Osteoblast (primary cell): ENCODE data around the gene SPATS2. TPM values are rescaled to one million over a fixed set of nuclear protein-coding genes. Genes with fewer than 3 reads are reported as not detected.

Experiments used
- DNase-seq: peaks from one replicate; pipeline ENCODE4 v3.0.0; 2011; ENCODE audit warnings: low spot score, mixed read lengths; ENCODE audit not compliant: insufficient read length; ENCODE audit errors: missing footprints
- H2AFZ ChIP-seq: 2 replicates; pipeline ENCODE4 v1.6.0; 2011; ENCODE audit warnings: mild to moderate bottlenecking, low read length
- H3K27ac ChIP-seq: 2 replicates; pipeline ENCODE4 v1.5.1; 2011; ENCODE audit warnings: mild to moderate bottlenecking, low read depth, low read length, moderate library complexity
- H3K27me3 ChIP-seq: 2 replicates; pipeline ENCODE4 v1.6.0; 2012; ENCODE audit warnings: mild to moderate bottlenecking, control low read depth, inconsistent platforms, low read length, moderate library complexity; ENCODE audit not compliant: insufficient read depth
- H3K36me3 ChIP-seq: 2 replicates; pipeline ENCODE4 v1.5.1; 2011; ENCODE audit warnings: mild to moderate bottlenecking, low read length, control low read depth, moderate library complexity; ENCODE audit not compliant: insufficient read depth
- H3K4me1 ChIP-seq: 2 replicates; pipeline ENCODE4 v1.5.1; 2011; ENCODE audit warnings: mild to moderate bottlenecking, low read length, control low read depth, moderate library complexity; ENCODE audit not compliant: insufficient read depth
- H3K4me2 ChIP-seq: 2 replicates; pipeline ENCODE4 v1.6.0; 2011; ENCODE audit warnings: mild to moderate bottlenecking, low read length; ENCODE audit not compliant: insufficient read depth
- H3K4me3 ChIP-seq: fragments of 200-600 bp; sonication (generic); 3 replicates; pipeline ENCODE4 v1.5.1; 2012; ENCODE audit warnings: mild to moderate bottlenecking, low read length, inconsistent platforms; ENCODE audit not compliant: insufficient read depth
- H3K79me2 ChIP-seq: 2 replicates; pipeline ENCODE4 v1.6.0; 2012; ENCODE audit warnings: mild to moderate bottlenecking, low read length, control low read depth, inconsistent platforms; ENCODE audit not compliant: insufficient read depth
- H3K9me3 ChIP-seq: 2 replicates; pipeline ENCODE4 v1.5.1; 2011; ENCODE audit warnings: low read depth, low read length, control low read depth
- H4K20me1 ChIP-seq: 2 replicates; pipeline ENCODE4 v1.6.0; 2012; ENCODE audit warnings: mild to moderate bottlenecking, low read length, control low read depth; ENCODE audit not compliant: insufficient read depth
- total RNA-seq: library from RNA; depleted of rRNA; stranded (reverse); fragments of >200 nt; gene quantifications from 2 replicates; pipeline ENCODE4 v1.2.3, GENCODE V29; 2012
- TF ChIP-seq, protein P1 (sequence below): IDR thresholded peaks from 2 replicates; pipeline ENCODE4 v1.5.1; 2011; ENCODE audit warnings: mild to moderate bottlenecking, low read depth, low read length, moderate library complexity; ENCODE audit errors: extremely low read depth

Gene SPATS2
- total RNA-seq, 1 donor = 25.7 TPM

DNA sequence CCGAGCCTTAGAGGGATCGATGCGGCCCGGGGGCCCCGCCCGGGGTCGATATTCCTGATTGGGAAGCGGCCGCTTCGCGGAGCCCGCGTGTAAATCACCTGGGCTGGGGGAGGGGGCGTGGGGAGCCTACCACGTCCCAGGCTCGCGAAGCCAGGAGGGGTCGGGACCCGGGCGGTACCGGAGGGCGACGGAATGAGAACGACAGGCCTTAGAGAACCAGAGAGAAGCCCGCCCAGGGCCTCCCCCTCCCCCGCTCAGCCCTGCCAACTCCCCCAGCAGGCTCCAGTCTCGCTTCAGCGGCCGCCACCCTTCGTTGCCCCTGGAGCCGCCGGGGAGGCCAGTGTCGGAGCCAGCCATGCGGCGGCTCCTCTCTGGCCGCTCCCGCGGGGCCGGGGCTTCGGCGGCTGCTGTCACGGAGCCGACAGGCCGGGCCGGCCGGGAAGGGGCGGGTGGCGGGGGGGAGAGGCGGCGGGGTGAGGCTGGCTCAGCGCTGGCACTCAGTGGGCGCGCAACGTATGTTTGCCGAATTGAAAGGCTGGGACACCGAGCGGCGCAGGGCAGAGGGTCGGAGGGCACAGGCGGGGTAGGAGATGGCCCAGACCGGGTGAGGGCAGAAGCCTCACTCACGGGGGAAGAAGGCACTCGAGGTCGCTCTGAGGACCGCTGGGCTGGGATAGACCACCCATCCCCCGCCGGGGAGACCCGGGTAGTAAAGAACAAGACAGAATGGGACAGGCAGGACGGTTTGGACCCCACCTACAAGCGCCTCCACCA, 22.0 kb upstream of the SPATS2 start:
- Histone ChIP-seq H3K27me3 (peaks cover 60% of the 10 kb centered on the region), H2AFZ (peak overlapping the region; percentile 70), H3K9me3 (no peaks in the 10 kb centered on the region), H3K27ac (no peak overlapping the region), H3K79me2 (no peaks in the 10 kb centered on the region), H3K4me3 (peak overlapping the region; percentile 67), H4K20me1 (no peaks in the 10 kb centered on the region), H3K36me3 (no peaks in the 10 kb centered on the region), H3K4me2 (peak overlapping the region; percentile 89), H3K4me1 (peaks cover 36% of the 10 kb centered on the region)
- TF ChIP-seq, protein P1, sequence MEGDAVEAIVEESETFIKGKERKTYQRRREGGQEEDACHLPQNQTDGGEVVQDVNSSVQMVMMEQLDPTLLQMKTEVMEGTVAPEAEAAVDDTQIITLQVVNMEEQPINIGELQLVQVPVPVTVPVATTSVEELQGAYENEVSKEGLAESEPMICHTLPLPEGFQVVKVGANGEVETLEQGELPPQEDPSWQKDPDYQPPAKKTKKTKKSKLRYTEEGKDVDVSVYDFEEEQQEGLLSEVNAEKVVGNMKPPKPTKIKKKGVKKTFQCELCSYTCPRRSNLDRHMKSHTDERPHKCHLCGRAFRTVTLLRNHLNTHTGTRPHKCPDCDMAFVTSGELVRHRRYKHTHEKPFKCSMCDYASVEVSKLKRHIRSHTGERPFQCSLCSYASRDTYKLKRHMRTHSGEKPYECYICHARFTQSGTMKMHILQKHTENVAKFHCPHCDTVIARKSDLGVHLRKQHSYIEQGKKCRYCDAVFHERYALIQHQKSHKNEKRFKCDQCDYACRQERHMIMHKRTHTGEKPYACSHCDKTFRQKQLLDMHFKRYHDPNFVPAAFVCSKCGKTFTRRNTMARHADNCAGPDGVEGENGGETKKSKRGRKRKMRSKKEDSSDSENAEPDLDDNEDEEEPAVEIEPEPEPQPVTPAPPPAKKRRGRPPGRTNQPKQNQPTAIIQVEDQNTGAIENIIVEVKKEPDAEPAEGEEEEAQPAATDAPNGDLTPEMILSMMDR = no peak
- DNase-seq = peak; percentile 91

DNA sequence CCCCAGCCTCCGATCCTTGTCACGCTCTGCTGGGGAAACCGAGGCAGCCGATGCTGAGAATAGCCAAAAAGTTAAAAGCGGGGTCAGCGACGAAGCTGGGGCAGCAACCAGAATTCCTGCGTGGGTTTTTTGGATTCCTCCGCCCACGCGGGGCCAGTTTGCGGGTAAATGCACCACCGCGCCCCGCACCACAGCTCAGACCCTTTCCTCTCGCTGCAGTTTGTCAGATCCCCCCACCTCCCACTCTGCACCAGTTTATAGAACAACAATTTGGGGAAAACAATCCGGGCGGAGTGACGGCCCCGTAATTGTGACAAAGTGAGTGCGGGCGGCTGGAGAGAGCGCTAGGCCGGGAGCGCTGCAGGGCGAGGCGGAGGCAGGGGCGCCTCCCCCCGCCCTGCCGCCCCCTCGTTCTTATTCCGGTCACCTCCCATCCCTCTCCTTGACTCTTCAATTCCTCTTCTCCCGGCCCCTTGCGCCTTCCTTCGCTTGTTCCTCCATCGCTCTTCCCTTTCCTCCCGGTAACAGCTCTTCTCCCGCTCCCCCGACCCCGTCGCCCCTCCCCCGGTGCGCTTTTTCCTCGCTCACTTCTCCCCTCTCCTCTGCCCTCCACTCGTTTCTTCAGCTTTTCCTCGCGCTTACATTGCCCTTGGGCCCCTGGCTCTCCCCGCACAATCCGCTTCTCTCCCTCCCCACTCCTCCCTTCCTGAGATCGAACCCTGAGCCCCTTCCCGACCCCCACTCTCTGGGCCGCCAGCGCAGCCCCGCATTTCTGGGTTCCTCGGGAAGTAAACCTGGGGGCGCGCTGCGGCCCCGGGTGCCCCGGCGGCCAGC, 21.2 kb upstream of the SPATS2 start:
- Histone ChIP-seq H3K36me3 (no peaks in the 10 kb centered on the region), H3K27ac (no peak overlapping the region), H4K20me1 (no peaks in the 10 kb centered on the region), H3K27me3 (peaks cover 53% of the 10 kb centered on the region), H2AFZ (peak overlapping the region; percentile 70), H3K4me1 (peaks cover 36% of the 10 kb centered on the region), H3K79me2 (no peaks in the 10 kb centered on the region), H3K9me3 (no peaks in the 10 kb centered on the region), H3K4me2 (peak overlapping the region; percentile 89), H3K4me3 (peak overlapping the region; percentile 67)
- peak; percentile 92 for DNase-seq
- TF ChIP-seq, protein P1 = no peak

- no peak within 1 kb of the TSS for H3K27ac ChIP-seq
- H3K9me3 ChIP-seq = no peaks in the 10 kb centered on the region
- peak; percentile 87 for DNase-seq
- TF ChIP-seq, protein P1 = no peak
- no peaks in the 10 kb centered on the region for H4K20me1 ChIP-seq
- no peaks in the 10 kb centered on the region for H3K79me2 ChIP-seq
- H3K4me3 ChIP-seq = peak within 1 kb of the TSS; percentile 67
- H3K36me3 ChIP-seq = no peaks in the 10 kb centered on the region
- H3K4me1 ChIP-seq = peaks cover 36% of the 10 kb centered on the region
- H2AFZ ChIP-seq = peak within 1 kb of the TSS; percentile 86
- H3K27me3 ChIP-seq = peaks cover 46% of the 10 kb centered on the region
- peak within 1 kb of the TSS; percentile 89 for H3K4me2 ChIP-seq
Observed at GRCh38 chr12:49346659-49347310, 20.5 kb upstream of the SPATS2 start, which contains the start of gene DNAJC22. Gene DNAJC22 (plus strand): TSS chr12:49346888. CDS start chr12:49348873, 1,985 bp downstream.
